Kidney (tissue), 14 donors: ENCODE results near the gene MARK4. TPM values are rescaled to one million over a fixed set of nuclear protein-coding genes. Genes with fewer than 3 reads are reported as not detected.

Experiments used
- DNase-seq, 5 donors: peaks; one replicate each; pipeline ENCODE4 v3.0.0-alpha.2; 2013 to 2020
- FAIRE-seq: peaks from 2 replicates; lab custom pipeline; 2012; peaks lifted over from hg19 to GRCh38; lab: Jason Lieb, UNC
- H3K27ac ChIP-seq, 2 donors: one replicate each; pipeline ENCODE4 v1.7.0; 2013; ENCODE audit warnings: low read depth in 2 of 2, low read length in 2 of 2, inconsistent platforms in 1 of 2
- H3K27me3 ChIP-seq: one replicate; pipeline ENCODE4 v1.7.1; 2013; ENCODE audit warnings: low read length, inconsistent platforms; ENCODE audit not compliant: control insufficient read depth, insufficient read depth
- H3K36me3 ChIP-seq, 3 donors: one replicate each; pipeline versions ENCODE4 v1.7.0 to v1.7.1; 2013; ENCODE audit warnings: low read length in 3 of 3, control low read depth in 1 of 3, inconsistent platforms in 1 of 3; ENCODE audit not compliant: insufficient read depth in 3 of 3, control insufficient read depth in 2 of 3
- H3K4me1 ChIP-seq, 3 donors: one replicate each; pipeline versions ENCODE4 v1.7.0 to v1.7.1; 2013; ENCODE audit warnings: low read length in 3 of 3, inconsistent platforms in 1 of 3, low read depth in 1 of 3; ENCODE audit not compliant: control insufficient read depth in 2 of 3, insufficient read depth in 2 of 3
- H3K4me3 ChIP-seq, 3 donors: one replicate each; pipeline versions ENCODE4 v1.7.0 to v1.8.1; 2013; ENCODE audit warnings: low read length in 3 of 3, control low read depth in 1 of 3, inconsistent platforms in 1 of 3
- H3K9ac ChIP-seq, 3 donors: one replicate each; pipeline versions ENCODE4 v1.7.0 to v1.7.1; 2013; ENCODE audit warnings: low read length in 3 of 3, control low read depth in 1 of 3, inconsistent platforms in 1 of 3
- H3K9me3 ChIP-seq, 3 donors: one replicate each; pipeline versions ENCODE4 v1.7.0 to v1.7.1; 2013; ENCODE audit warnings: low read length in 3 of 3, control low read depth in 1 of 3, inconsistent platforms in 1 of 3; ENCODE audit not compliant: control insufficient read depth in 2 of 3, insufficient read depth in 1 of 3
- intact Hi-C: fragments of 100-400 bp; cut with DNase I; formaldehyde crosslinking; loops from one replicate; pipeline ENCODE4 v1.11.1; 2022
- polyA plus RNA-seq: library from polyadenylated mRNA; stranded (reverse); fragments of 350-450 nt; fragmentation: Illumina TruSeq; extraction: RNeasy Lipid Tissue Mini Kit (QIAGEN cat#74804); gene quantifications from one replicate; pipeline ENCODE4 v1.2.3, GENCODE V29; 2014; ENCODE audit warnings: low read depth, low replicate concordance; ENCODE audit not compliant: insufficient read depth
- total RNA-seq: library from RNA; stranded (reverse); fragmentation: NEBNext Ultra II Directional; extraction: Animal tissue kit (Norgen Biotek cat#: 25700); gene quantifications from one replicate; pipeline ENCODE4 v1.2.1, GENCODE V29; 2021
- TF ChIP-seq, protein P1 (sequence below): IDR thresholded peaks from 3 replicates; pipeline ENCODE4 v1.5.1; 2012; ENCODE audit warnings: mild to moderate bottlenecking, moderate library complexity, borderline replicate concordance; ENCODE audit not compliant: insufficient read depth; ENCODE audit errors: extremely low read depth
- donor health status: control.
- donor health status: control.
- donor health status: control.
- donor health status: control.
- donor health status: control.
- donor health status: DM: yes; HTN: yes; CAD: no.
- donor health status: Normal renal cell carcinoma (clear cell type).

MARK4 gene
- total and polyA plus RNA-seq, 2 donors from 2014 or later, result 13.6 to 29.7 TPM

DNA sequence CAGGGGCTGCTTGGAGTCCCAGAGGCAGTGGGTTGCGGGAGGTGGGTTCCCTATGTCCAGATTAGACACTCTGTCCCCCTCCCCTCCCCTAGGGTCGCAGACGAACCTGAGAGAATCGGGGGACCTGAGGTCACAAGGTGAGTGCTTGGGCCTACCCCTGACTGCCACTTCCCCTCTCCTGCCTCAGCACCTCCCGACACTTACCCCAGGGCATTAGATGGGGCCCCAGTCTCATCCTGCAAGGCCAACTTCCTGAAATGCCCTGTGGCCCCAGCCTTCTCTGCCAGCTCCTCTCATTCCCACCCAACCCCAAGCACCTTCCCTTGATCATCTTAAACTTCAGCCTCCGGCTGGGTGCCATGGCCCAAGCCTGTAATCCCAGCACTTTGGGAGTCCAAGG lies 48.6 kb downstream of the MARK4 start:
- intact Hi-C loops, result no loop called here
- TF ChIP-seq, protein P1, sequence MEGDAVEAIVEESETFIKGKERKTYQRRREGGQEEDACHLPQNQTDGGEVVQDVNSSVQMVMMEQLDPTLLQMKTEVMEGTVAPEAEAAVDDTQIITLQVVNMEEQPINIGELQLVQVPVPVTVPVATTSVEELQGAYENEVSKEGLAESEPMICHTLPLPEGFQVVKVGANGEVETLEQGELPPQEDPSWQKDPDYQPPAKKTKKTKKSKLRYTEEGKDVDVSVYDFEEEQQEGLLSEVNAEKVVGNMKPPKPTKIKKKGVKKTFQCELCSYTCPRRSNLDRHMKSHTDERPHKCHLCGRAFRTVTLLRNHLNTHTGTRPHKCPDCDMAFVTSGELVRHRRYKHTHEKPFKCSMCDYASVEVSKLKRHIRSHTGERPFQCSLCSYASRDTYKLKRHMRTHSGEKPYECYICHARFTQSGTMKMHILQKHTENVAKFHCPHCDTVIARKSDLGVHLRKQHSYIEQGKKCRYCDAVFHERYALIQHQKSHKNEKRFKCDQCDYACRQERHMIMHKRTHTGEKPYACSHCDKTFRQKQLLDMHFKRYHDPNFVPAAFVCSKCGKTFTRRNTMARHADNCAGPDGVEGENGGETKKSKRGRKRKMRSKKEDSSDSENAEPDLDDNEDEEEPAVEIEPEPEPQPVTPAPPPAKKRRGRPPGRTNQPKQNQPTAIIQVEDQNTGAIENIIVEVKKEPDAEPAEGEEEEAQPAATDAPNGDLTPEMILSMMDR, result no peak
- FAIRE-seq (no peak), DNase-seq (no peak)
- no peak overlapping the region for H3K9ac ChIP-seq
- peaks cover 0 to under 1% (median 0%) of the 10 kb centered on the region in 3 donors for H3K4me1 ChIP-seq
- no peak overlapping the region for H3K27ac ChIP-seq
- peaks cover 2 to 5% (median 5%) of the 10 kb centered on the region in 3 donors for H3K36me3 ChIP-seq
- no peak overlapping the region for H3K4me3 ChIP-seq
- no peaks in the 10 kb centered on the region for H3K9me3 ChIP-seq
- H3K27me3 ChIP-seq, result no peaks in the 10 kb centered on the region

DNA sequence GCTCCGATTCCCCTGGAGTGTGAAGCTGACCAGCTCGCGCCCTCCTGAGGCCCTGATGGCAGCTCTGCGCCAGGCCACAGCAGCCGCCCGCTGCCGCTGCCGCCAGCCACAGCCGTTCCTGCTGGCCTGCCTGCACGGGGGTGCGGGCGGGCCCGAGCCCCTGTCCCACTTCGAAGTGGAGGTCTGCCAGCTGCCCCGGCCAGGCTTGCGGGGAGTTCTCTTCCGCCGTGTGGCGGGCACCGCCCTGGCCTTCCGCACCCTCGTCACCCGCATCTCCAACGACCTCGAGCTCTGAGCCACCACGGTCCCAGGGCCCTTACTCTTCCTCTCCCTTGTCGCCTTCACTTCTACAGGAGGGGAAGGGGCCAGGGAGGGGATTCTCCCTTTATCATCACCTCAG lies 51.3 kb downstream of the MARK4 start:
- no peak overlapping the region for H3K9ac ChIP-seq
- H3K27ac ChIP-seq, result no peak overlapping the region
- DNase-seq (no peak), FAIRE-seq (no peak)
- H3K4me3 ChIP-seq, result no peak overlapping the region
- H3K36me3 ChIP-seq, result peaks cover 2 to 5% (median 3%) of the 10 kb centered on the region in 3 donors
- H3K27me3 ChIP-seq, result no peaks in the 10 kb centered on the region
- no peaks in the 10 kb centered on the region for H3K9me3 ChIP-seq
- no peaks in the 10 kb centered on the region for H3K4me1 ChIP-seq
- TF ChIP-seq, protein P1, result no peak
- intact Hi-C loops, result no loop called here

DNA sequence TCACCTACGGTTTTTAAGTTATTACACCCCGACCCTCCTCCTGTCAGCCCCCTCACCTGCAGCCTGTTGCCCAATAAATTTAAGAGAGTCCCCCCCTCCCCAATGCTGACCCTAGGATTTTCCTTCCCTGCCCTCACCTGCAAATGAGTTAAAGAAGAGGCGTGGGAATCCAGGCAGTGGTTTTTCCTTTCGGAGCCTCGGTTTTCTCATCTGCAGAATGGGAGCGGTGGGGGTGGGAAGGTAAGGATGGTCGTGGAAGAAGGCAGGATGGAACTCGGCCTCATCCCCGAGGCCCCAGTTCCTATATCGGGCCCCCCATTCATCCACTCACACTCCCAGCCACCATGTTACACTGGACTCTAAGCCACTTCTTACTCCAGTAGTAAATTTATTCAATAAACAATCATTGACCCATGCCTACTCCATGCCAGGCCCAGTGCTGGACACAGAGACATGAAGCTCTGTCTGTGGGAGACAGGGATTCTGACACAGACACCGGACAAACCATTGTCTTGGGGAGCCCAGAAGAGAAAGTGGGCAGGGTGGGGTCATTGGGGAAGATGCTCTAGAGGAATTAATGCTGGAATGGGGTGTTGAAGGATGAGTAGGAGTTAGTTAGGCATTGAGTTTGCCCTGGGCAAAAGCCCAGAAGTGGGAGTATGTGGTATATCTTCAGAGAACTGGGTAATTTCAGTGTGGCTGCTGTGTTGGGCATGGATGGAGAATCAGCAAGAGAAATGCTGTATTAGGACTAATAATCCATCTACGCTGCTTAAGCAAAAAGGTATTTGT lies 52.4 kb downstream of the MARK4 start:
- H3K4me1 ChIP-seq, result no peaks in the 10 kb centered on the region
- H3K9me3 ChIP-seq, result no peaks in the 10 kb centered on the region
- H3K36me3 ChIP-seq, result peaks cover 0 to 5% (median under 1%) of the 10 kb centered on the region in 3 donors
- TF ChIP-seq, protein P1, result no peak
- no peak overlapping the region for H3K9ac ChIP-seq
- FAIRE-seq, result no peak
- intact Hi-C loops, result no loop called here
- DNase-seq, result no peak
- H3K4me3 ChIP-seq, result no peak overlapping the region
- no peak overlapping the region for H3K27ac ChIP-seq
- H3K27me3 ChIP-seq, result no peaks in the 10 kb centered on the region
